A673 (cell line): ENCODE data around the gene COL20A1.

Source experiments
- EZH2 ChIP-seq: fragments of 200-600 bp; sonication (generic); IDR thresholded peaks from 2 replicates; pipeline ENCODE4 v1.6.1; 2017; ENCODE audit warnings: borderline replicate concordance, low read depth, mild to moderate bottlenecking, mixed read lengths, antibody characterized with exemption, low read length; ENCODE audit not compliant: poor library complexity, severe bottlenecking
- TF ChIP-seq, protein P1 (sequence below): fragments of 300-800, 200-600 bp; sonication (generic); conservative IDR thresholded peaks from 2 replicates; pipeline ENCODE4 v1.5.1; 2017; ENCODE audit warnings: low read depth, mild to moderate bottlenecking, antibody characterized with exemption, low read length, moderate library complexity, mixed read lengths

DNA sequence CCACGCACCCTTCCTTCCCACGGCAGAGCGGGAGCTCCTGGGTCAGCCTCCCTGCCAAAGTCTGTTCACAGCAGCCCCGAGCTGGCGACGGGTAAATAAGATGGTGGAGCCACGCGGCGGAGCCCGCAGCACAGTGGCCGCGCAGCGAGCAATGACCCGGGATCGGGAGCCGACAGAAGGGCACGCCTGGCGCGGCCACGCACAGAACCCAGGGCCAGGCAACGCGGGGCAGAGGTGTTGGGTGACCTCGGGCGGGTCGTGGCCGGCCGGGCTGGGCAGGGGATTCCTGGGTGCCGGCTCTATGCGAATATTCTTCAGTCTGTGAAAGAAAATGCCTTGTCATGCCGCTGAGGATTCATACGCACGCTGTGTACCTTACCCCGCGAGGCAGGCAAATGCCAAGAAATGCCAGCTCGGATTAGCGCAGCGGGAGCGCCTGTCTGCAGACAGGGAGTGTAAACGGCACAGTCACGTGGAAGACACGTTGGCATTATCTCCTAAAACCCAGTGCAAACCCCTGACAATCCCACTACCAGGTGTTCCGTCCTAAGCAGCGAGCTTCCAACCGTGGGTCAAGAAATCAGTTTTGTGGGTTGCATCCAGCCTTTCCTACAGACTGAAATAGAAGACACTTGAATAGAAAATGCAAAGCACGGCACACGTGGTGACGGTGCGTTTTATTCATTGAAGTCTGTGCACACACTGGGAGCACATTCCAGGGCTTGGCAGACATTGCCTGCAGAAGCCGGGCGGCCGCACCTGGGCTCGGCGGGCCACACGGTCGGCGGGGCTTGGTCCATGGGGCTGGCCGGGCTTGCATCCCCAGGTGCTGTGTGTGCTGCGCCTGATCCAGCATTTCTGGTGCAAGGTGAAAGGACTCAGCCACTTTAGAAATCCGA is 49.8 kb downstream of the COL20A1 start:
- TF ChIP-seq, protein P1, sequence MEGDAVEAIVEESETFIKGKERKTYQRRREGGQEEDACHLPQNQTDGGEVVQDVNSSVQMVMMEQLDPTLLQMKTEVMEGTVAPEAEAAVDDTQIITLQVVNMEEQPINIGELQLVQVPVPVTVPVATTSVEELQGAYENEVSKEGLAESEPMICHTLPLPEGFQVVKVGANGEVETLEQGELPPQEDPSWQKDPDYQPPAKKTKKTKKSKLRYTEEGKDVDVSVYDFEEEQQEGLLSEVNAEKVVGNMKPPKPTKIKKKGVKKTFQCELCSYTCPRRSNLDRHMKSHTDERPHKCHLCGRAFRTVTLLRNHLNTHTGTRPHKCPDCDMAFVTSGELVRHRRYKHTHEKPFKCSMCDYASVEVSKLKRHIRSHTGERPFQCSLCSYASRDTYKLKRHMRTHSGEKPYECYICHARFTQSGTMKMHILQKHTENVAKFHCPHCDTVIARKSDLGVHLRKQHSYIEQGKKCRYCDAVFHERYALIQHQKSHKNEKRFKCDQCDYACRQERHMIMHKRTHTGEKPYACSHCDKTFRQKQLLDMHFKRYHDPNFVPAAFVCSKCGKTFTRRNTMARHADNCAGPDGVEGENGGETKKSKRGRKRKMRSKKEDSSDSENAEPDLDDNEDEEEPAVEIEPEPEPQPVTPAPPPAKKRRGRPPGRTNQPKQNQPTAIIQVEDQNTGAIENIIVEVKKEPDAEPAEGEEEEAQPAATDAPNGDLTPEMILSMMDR, result no peak
- no peak for TF ChIP-seq EZH2
